GM12865 (cell line): Measurements from ENCODE around the gene EDIL3.

ENCODE experiments used
- DNase-seq: peaks from one replicate; pipeline ENCODE4 v3.0.0; 2010; ENCODE audit warnings: low read depth
- H3K4me3 ChIP-seq: 2 replicates; pipeline ENCODE4 v1.5.1; 2011; ENCODE audit warnings: mild to moderate bottlenecking, low read depth, low read length, control low read depth
- TF ChIP-seq, protein P1 (sequence below): IDR thresholded peaks from 2 replicates; pipeline ENCODE4 v1.5.1; 2011; ENCODE audit warnings: low read length, control low read depth, low read depth, inconsistent platforms; ENCODE audit not compliant: insufficient read depth; ENCODE audit errors: missing control alignments

EDIL3 gene

DNA sequence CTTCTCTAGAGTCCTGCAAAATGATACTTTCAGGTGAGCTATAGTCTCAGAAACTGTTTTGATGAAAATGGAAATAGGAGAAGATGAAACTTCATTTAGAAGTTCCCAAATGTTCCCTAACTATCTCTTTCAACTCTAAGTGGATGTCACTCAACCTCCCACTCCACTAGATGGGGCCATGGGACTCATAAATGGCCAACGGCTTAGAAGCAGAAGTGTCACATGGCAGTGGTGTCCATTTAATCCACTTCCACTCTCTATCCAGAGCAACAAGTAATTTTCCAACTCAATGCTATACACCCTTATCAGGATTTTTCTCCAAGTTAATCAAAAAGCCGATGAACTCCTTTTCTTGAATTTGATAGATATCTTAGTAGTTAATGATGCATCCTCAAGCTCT is 295.7 kb downstream of the EDIL3 start:
- H3K4me3 ChIP-seq: no peak overlapping the region
- TF ChIP-seq, protein P1, sequence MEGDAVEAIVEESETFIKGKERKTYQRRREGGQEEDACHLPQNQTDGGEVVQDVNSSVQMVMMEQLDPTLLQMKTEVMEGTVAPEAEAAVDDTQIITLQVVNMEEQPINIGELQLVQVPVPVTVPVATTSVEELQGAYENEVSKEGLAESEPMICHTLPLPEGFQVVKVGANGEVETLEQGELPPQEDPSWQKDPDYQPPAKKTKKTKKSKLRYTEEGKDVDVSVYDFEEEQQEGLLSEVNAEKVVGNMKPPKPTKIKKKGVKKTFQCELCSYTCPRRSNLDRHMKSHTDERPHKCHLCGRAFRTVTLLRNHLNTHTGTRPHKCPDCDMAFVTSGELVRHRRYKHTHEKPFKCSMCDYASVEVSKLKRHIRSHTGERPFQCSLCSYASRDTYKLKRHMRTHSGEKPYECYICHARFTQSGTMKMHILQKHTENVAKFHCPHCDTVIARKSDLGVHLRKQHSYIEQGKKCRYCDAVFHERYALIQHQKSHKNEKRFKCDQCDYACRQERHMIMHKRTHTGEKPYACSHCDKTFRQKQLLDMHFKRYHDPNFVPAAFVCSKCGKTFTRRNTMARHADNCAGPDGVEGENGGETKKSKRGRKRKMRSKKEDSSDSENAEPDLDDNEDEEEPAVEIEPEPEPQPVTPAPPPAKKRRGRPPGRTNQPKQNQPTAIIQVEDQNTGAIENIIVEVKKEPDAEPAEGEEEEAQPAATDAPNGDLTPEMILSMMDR: peak; percentile 29
- peak; percentile 35 for DNase-seq

DNA sequence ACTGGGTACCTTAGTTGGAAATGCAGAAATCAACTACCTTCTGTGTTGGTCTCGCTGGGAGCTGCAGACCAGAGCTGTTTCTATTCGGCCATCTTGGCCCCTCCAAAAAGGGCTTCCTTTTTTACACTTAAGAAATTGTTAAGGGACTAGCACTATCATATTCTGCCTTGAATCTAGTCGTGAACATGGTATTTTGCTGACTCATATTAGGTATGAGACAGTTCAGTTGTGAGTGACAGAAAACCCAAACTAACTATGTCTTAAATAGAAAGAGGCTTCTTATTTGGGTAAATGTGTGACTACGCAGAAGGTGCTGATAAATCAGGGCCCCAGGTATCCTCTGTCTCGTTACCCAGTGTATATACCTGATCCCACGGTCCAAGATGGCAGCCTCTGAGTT is 298.2 kb downstream of the EDIL3 start:
- no peak for DNase-seq
- H3K4me3 ChIP-seq: no peak overlapping the region
- TF ChIP-seq, protein P1: no peak

DNA sequence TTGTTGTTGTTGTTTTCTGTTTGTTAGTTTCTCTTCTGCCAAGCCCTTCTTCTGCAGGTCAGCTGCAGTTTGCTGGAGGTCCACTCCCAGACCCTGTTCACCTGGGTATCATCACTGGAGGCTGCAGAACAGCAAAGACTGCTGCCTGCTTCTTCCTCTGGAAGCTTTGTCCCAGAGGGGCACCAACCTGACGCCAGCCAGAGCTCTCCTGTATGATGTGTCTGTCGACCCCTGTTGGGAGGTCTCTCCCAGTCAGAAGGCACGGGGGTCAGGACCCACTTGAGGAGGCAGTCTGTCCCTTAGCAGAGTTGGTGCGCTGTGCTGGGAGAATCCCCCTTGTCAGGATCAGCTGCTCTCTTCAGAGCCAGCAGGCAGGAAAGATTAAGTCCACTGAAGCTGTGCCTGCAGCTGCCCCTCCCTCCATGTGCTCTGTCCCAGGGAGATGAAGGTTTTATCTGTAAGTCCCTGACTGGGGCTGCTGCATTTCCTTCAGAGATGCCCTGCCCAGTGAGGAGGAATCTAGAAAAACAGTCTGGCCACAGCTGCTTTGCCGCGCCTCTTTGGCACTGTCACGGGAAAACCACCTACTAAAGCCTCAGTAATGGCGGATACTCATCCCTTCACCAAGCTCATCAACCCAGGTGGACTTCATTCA is 299.2 kb downstream of the EDIL3 start:
- no peak for DNase-seq
- TF ChIP-seq, protein P1: no peak
- H3K4me3 ChIP-seq: no peak overlapping the region

DNA sequence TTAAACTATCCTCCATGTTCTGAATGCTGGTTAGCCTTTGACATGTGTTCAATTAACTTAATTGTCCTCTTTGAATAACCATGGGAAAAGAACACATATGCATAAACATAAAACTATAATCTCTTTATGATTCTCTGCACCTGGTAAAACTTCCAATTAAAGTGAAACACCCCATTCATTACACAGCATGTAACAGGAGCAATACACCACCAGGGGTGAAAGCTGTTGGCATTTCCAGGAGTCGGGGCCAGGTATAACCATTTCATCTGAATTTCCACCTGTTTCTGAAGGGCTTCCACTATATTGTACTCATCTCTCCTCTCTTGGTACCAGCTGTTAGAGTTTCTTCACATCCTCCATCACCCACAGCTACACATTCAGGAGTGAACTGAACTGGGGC is 303.8 kb downstream of the EDIL3 start:
- H3K4me3 ChIP-seq: no peak overlapping the region
- DNase-seq: no peak
- TF ChIP-seq, protein P1: no peak

DNA sequence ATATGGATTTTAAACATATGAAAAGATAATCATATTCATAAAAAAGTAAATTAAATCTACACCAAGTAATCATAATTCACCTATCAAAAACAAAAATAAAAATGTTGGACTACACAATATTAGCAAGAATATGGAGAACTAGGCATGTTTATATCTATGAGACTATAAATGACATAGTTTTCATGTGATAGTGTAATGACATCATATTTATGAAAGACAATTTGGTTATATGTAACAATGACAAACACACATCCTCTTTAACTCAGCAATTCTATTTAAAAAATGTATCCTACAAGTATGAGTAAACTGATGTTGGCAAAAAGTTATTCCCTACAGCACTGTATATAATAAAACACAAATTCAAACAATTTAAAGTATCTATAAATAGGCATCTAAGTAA is 312.3 kb downstream of the EDIL3 start:
- H3K4me3 ChIP-seq: no peak overlapping the region
- DNase-seq: no peak
- TF ChIP-seq, protein P1: no peak

DNA sequence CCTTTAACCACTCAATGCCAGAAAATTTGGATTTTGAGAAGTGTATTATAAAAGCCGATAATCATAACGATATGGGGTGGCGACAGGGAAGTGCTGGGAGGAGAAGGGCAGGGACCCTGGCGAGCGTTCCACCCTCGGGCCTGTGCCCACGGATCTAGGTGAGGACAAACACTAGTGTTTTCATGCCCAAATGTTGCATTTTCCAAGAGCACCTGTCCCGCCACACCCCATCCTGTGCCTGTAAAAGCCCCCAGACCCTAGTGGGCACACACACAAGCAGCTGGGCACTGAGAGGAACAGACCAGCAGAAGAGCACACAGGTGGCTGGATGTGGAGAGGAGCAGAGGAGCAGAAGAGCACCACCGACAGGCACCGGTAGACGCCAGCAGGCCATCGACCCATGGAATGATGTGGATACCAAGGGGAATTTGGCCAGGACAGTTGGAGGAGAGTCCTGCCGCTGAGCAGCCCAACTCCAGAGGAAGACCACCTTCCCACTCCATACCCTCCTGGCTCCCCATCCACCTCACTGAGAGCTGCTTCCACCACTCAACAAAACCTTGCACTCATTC is 315.0 kb downstream of the EDIL3 start:
- TF ChIP-seq, protein P1: no peak
- no peak overlapping the region for H3K4me3 ChIP-seq
- no peak for DNase-seq

DNA sequence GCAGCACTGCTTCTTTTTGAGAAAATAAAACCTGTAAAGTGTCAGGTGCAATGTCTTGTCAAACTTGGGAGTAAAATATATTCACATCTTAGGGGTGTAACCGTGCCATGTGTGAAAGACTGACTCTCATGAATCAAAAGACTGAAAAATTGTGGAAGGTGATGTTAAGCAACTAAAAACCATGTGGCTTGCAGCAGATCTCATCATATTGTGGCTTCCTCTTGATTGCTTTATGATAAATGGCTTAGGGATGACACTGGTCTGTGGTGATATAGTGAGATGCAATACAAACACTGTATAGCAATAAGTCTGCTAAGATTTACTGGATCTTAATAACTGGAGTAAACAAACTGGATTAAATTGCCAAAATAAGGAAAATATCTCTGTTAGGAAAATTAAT is 321.6 kb downstream of the EDIL3 start:
- no peak overlapping the region for H3K4me3 ChIP-seq
- no peak for DNase-seq
- TF ChIP-seq, protein P1: no peak
